HG03064 (cell line): ENCODE data around the gene RALGPS1.
A peak's percentile ranks its signal among the peaks of the same experiment; 100 is the strongest.

Source experiments
- ATAC-seq: cut with Tn5 transposase; IDR thresholded peaks from one replicate; pipeline ENCODE4 v1.9.1; 2021; ENCODE audit warnings: low read depth; ENCODE audit not compliant: unreplicated experiment

Gene RALGPS1, protein sequence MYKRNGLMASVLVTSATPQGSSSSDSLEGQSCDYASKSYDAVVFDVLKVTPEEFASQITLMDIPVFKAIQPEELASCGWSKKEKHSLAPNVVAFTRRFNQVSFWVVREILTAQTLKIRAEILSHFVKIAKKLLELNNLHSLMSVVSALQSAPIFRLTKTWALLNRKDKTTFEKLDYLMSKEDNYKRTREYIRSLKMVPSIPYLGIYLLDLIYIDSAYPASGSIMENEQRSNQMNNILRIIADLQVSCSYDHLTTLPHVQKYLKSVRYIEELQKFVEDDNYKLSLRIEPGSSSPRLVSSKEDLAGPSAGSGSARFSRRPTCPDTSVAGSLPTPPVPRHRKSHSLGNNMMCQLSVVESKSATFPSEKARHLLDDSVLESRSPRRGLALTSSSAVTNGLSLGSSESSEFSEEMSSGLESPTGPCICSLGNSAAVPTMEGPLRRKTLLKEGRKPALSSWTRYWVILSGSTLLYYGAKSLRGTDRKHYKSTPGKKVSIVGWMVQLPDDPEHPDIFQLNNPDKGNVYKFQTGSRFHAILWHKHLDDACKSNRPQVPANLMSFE

DNA sequence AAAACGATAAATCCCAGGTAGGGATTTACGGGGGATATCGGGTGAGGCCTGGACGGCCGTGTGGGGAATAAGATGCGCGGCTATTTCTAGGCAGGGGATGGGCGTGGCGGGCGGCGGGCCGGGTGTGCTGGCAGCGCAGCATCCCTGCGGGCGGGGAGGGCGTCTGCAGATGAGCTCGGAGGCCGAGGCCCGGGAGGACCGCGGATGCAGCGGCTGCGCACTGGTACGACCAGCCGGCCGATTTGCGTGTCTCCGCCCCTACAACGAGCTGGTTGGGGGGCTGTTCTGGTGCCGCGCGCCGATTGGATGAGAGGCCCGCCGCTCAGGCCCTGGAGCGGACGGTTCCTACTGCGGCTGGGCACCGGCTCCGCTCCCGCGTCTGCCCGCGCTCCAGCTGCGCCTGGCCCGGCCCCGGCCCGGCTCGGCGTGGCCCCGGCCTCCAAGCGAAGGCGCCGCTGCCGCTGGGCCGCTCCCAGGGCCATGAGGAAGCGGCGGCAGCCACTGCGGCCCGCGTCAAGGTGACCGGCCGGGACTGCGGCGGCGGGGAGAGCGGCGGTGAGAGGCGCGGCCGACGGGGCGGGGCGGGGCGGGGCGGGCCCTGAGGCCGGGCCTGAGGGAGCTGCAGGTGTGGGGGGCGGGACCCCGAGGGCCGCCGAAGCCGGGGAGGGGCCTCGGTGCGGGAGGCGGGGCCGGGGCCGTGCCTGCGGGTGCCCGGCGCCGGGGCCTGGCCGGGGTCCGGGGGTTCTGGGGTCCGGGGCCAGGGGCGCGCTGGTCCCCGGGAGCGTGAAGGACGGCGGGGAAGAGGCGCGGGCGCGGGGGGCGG lies at the start of gene RALGPS1:
TSS of gene RALGPS1 (plus strand) at position 325 of the 823 bp plus-strand sequence. CDS start 47,508 bp downstream, outside the sequence.
- peak; percentile 94 for ATAC-seq

DNA sequence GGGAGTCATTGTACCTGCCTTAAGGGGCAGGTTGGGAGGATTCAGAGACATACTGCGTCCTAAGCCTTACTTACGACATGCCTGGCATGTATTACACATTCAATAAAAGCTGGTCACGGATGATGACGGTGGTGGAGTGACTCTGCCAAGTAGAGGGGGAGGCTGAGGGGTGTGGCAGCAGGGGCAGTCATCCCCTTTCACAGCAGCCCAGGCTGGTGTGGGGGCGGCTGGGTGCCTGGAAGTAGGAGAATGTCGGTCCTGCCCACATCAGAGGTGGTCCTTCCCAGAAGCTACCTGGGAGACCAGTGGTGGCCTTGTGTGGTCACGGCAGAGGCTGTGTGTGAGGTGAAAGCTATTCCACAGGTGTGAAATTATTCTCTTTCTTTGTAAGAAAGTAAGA lies 45.2 kb upstream of the RALGPS1 start:
- no peak for ATAC-seq

DNA sequence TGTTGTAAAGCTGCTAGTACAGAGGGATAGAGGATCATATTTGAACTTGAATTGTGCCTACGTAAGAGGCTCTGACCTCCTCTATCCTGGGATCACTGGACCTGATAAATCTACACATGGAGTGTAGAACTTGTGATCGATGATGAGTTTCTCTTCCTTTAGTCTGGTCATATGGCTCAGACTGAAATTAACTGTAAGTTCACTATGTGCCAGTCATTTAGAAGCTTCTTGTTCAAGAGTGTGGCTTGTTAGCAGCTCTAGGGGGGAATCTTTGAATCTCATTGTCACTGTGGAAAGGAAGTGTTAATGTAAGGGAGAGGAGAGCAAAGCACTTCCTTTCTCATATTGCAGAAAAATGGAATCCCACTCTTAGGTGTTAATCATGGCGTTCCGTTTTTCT lies 42.1 kb upstream of the RALGPS1 start:
- ATAC-seq = no peak

GRCh38 chr9:126874546-126875314 lies 39.9 kb upstream of the RALGPS1 start:
- ATAC-seq = no peak

DNA sequence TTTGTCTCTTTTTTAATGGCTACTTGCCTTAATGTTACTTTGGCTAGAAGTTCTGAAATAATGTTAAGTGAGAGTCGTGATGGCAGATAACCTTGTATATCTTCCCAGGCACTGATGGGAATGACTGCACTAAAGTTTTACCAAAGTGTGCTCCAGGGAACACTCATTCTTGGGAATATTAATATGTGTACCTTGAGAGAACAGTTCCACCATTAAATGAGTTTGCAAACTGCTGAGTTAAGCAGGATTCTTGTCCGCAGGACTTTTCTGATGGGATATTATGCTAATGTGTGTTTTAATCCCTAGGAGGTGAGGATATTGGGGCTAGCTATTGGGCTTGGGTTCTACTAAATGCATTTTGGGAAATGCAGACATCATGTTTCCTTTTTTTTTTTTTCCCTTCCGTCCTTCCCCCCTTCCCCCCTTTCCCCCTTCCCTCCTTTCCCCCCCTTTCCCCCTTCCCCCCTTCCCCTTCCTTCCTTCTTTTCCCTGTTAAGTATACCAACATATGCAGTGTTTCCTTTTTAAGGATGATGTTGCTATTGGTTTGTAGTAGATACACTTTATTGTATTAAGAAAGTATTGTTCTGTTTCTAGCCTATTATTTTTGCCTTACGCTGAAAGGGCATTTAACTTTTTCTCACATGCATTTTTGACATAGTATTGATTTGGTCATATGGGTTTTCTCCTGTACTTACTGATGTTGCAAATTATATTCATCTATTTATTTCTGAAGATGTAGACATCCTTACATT lies 38.6 kb upstream of the RALGPS1 start:
- ATAC-seq = no peak

DNA sequence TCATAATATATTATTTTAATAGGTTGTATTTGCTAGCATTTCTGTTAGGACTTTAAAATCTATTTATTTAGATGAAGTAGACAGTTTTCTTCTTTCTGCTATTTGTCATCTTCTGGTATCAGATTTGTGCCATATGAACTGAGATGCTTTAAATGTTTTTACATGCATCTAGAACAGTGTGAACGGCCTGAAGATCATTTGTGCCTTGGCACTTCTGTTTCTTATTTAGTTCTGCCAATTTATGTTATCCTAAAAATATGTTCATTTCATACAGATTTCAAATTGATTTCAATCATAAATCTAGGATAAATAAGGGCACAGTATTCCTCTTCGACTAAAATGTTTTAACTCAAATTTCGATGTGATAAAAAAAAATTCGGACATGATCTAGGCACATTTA lies 38.1 kb upstream of the RALGPS1 start:
- ATAC-seq = no peak

DNA sequence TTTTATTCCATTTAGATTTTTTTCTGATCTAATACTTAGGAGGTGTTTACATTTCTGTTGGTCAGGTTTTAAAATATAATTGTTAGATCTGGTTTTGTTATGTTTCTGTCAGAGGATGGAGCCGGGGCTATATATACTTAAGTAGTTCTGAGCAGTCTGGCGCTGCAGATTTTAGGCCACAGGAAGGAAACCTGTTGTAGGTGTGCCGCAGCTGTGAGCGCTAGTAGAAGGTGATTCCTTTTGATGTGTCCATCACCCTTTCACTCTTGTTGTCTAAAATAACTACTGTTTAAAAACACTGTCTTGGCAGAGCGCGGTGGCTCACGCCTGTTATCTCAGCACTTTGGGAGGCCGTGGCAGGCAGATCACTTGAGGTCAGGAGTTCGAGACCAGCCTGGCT lies 37.2 kb upstream of the RALGPS1 start:
- no peak for ATAC-seq

DNA sequence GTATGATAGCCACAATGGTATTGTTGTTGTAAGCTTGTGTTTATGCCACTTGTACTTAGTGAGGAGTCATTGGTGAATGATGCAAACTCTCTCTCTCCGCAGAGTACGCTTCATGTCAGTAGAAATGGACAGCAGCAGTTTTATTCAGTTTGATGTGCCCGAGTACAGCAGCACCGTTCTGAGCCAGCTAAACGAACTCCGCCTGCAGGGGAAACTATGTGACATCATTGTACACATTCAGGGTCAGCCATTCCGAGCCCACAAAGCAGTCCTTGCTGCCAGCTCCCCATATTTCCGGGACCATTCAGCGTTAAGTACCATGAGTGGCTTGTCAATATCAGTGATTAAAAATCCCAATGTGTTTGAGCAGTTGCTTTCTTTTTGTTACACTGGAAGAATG lies 35.3 kb upstream of the RALGPS1 start:
- ATAC-seq = no peak

DNA sequence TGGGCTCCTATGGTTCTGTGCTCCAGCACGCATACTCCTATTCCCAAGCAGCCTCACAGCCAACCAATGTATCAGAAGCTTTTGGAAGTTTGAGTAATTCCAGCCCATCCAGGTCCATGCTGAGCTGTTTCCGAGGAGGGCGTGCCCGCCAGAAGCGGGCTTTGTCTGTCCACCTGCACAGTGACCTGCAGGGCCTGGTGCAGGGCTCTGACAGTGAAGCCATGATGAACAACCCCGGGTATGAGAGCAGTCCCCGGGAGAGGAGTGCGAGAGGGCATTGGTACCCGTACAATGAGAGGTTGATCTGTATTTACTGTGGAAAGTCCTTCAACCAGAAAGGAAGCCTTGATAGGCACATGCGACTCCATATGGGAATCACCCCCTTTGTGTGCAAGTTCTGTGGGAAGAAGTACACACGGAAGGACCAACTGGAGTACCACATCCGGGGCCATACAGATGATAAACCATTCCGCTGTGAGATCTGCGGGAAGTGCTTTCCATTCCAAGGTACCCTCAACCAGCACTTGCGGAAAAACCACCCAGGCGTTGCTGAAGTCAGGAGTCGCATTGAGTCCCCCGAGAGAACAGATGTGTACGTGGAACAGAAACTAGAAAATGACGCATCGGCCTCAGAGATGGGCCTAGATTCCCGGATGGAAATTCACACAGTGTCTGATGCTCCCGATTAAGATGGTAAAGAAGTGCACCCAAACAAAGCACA lies 34.2 kb upstream of the RALGPS1 start:
- no peak for ATAC-seq

- ATAC-seq = no peak
Observed at GRCh38 chr9:126880947-126881332, 33.6 kb upstream of the RALGPS1 start.

DNA sequence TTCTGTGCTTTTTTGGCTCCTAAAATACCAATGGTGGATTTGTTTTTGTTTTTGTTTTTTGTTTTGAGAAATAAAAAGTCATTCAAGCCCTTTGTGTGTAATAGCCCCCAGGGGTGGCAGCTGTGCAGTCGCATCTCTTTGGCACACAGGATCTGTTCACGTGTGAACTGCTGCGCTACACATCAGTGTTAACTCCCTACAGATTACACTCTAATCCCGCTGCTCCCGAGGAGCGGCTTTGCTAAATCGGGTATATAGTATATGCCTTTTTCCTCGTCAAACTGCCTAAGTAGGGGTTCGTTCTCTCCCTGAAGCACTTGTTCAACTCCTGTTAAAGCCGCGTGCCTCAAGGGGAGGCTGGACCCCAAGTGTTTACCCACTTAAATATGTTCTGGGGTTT lies 31.8 kb upstream of the RALGPS1 start:
- ATAC-seq = no peak

GRCh38 chr9:126883636-126884035 lies 30.9 kb upstream of the RALGPS1 start:
- ATAC-seq = no peak

GRCh38 chr9:126885131-126885641 lies 29.4 kb upstream of the RALGPS1 start:
- no peak for ATAC-seq

DNA sequence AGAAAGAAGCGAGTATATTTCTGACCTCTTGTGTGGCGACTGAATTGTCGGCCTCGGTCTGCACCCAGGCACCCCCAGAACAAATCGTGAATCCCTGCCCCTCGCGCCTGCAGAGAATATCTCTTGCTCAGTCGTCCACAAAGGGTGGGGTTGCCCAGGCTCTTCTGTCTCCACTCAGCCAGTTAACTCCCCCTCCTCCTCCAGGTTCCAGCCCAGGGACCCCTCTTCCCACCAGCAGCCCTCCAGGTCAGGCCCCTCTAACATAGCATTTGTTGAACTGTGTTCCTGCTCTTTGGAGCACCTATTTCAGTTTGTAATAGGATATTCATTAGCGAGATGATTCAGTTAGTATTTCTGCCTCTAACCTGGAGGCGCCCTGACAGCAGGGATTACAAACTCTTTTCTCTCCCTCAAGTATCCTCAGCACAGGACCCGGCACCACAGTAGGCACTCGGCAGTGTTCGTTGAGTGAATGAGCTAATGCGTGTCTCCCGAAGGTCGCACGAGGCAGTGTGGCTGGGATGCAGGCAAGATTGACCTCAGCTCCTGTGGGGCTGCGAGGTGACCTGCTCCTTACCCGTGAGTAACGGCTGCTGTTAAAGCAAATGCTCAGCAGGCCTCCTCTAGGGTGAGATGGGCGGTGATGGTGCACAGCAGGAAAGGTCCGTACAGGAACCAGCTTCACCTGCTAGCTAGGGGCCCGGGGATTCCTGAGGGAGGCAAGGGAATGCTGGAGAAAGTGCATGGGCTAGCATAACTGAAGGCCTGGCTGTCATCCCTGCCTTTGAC lies 28.4 kb upstream of the RALGPS1 start:
- no peak for ATAC-seq

- no peak for ATAC-seq
Observed at GRCh38 chr9:126886897-126887296, 27.7 kb upstream of the RALGPS1 start.

- no peak for ATAC-seq
Observed at GRCh38 chr9:126891676-126892075, 22.9 kb upstream of the RALGPS1 start.

GRCh38 chr9:126893079-126893478 lies 21.5 kb upstream of the RALGPS1 start:
- ATAC-seq = no peak

GRCh38 chr9:126894052-126894603 lies 20.5 kb upstream of the RALGPS1 start:
- no peak for ATAC-seq
